Measurements from ENCODE around the gene DDX21.
"Not testable (repeated sequence)": the region's sequence is repeated elsewhere in the genome, so short reads cannot be mapped to it uniquely, and the experiment has no call there.

Gene DDX21

GRCh38 chr10:68988530-68989316, 32.8 kb downstream of the DDX21 start, which contains the start of gene KIFBP:
Gene KIFBP (plus strand): TSS chr10:68988803. CDS start chr10:68988833, 30 bp downstream.
- peak; percentile 99 for DNase-seq (ENCODE audit: low spot score)

GRCh38 chr10:68989317-68989990, 33.5 kb downstream of the DDX21 start:
- peak; percentile 45 for DNase-seq (ENCODE audit: low spot score)

GRCh38 chr10:68992636-68993440, 36.9 kb downstream of the DDX21 start:
- DNase-seq (ENCODE audit: low spot score) = no peak

GRCh38 chr10:68997211-68997610, 41.2 kb downstream of the DDX21 start:
- DNase-seq (ENCODE audit: low spot score) = no peak

- peak; percentile 42 for DNase-seq (ENCODE audit: low spot score)
Measured at GRCh38 chr10:69004821-69005220, 48.9 kb downstream of the DDX21 start.

GRCh38 chr10:69005704-69006485, 49.9 kb downstream of the DDX21 start:
- no peak for DNase-seq (ENCODE audit: low spot score)

- no peak for DNase-seq (ENCODE audit: low spot score)
Measured at GRCh38 chr10:69007260-69007659, 51.3 kb downstream of the DDX21 start.

- DNase-seq (ENCODE audit: low spot score) = no peak
Measured at GRCh38 chr10:69009360-69009759, 53.4 kb downstream of the DDX21 start.

- DNase-seq (ENCODE audit: low spot score) = no peak
Measured at GRCh38 chr10:69010151-69010640, 54.2 kb downstream of the DDX21 start.

GRCh38 chr10:69012778-69013177, 56.8 kb downstream of the DDX21 start:
- not testable (repeated sequence) for DNase-seq (ENCODE audit: low spot score)

GRCh38 chr10:69014171-69014570, 58.2 kb downstream of the DDX21 start:
- no peak for DNase-seq (ENCODE audit: low spot score)

GRCh38 chr10:69018613-69019012, 62.6 kb downstream of the DDX21 start:
- DNase-seq (ENCODE audit: low spot score) = no peak

- DNase-seq (ENCODE audit: low spot score) = no peak
Measured at GRCh38 chr10:69022611-69023010, 66.6 kb downstream of the DDX21 start.

GRCh38 chr10:69025370-69025896, 69.5 kb downstream of the DDX21 start:
- no peak for DNase-seq (ENCODE audit: low spot score)

- DNase-seq (ENCODE audit: low spot score) = no peak
Measured at GRCh38 chr10:69033256-69033655, 77.3 kb downstream of the DDX21 start.

Data from cerebellar cortex (tissue), 1 donor.